ENCODE results near the gene CCDC12.

CCDC12 gene

DNA sequence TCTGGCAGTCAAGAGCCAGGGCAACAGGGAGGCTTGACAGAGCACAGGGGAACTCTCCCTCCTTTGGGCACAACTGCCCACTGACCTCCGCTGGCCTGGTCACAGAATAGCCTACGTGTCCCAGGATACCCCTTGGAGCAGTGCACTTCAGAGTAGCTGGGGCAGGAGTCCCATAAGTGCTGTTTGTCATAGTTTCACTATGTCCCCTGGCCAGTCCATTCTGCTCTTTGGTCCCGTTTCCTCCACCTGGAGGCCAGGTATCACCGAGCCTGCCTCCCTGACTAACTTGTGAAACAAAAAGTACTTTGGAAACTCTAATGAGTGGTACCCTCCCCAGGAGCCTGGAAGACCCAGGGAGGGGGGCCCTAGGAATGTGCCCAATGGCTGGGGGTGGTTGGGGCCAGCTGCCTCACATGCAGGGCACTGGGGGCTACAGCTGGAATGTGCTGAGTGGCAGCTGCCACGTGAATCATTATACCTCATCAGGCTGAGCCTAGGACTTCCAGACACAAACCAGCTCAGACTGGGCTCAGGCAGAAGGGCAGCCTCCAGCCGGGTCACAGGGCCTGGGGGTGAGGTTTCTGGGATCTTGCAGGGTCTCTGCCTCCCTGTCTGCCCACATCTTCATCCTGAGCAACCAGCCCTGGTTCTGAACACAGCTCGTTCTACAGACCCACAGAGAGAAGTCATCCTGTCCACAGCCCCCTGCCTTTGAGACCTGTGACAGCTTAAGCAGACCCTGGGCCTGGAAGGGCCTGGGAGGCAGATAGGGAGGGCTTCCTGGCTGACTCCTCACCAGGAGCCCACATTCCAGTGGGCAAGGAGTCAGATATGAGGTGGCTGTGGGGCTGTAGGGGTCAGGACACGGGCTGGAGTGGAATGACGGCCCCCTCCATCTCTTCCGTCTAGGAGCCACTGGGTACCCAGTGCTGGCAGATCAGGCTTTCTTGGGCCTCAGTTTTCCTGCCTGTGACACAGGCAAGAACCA, 99.9 kb downstream of the CCDC12 start:
- DNase-seq (ENCODE audit: low read depth in 3 of 3) = no peak

DNA sequence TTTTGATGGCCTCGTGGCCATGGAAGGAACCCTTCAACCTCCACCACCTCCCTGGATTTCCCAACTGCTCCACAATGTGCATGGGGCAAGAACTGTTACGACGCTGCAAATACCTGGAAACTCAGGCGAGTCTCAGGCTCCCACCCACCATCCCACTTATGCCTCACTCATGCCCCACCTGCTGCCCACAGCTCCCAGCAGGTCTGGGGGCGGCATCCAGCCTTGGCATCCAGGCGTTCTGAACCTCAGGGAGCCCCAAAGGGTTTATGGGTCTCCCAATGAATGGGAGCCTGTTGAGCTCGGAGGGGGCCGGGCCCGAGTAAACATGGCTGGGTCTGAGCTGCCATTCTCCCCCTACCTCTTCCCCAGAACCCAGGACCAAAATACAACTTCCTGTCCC, 101.0 kb downstream of the CCDC12 start:
- no peak for DNase-seq (ENCODE audit: low read depth in 3 of 3)

DNA sequence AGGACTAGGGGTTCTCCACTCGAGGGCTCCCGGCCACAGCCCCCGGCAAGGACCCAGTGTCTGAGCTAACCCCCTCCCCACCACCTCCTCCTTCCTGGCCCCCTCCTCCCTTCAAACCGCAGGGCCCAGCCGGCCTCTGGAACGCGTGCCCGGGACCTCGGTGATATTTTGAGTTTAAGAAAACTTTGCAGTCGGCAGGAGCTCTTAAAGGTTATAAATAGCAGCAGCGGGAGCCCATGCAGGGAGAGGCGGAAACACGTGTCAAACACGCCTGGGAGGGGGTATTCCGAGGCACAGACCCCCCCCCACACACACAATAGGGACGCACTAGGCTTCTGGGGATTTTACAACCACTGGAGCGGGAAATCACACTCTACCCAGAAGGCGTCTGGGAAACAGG, 102.1 kb downstream of the CCDC12 start:
- DNase-seq (ENCODE audit: low read depth in 3 of 3) = no peak

DNA sequence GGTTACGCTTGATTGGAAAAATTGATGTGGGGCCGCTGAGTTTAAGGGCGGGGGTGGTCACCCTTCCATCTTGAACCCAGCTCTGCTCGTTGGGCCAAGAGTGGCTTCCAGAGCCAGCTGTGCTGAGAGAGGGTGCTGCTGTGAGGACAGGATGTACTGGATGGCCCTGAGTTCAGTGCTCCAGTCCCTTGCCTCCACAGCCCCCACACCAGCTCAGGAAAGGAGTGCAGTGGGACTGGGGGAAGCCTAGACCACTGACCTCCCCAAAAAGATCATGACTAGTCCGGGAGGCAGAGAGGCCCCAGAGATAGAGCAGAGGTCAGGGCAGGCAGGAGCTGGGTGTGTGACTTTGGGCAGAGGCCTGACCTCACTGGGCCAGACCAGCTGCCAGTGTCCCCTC, 103.0 kb downstream of the CCDC12 start:
- no peak for DNase-seq (ENCODE audit: low read depth in 3 of 3)

All from stimulated activated CD4-positive, alpha-beta T cell treated with anti-CD3 and anti-CD28 coated beads, TNF-alpha, amount 100 ng/mL, for 4 hours (primary cell).